ENCODE results near the gene ARSG.

Gene ARSG

DNA sequence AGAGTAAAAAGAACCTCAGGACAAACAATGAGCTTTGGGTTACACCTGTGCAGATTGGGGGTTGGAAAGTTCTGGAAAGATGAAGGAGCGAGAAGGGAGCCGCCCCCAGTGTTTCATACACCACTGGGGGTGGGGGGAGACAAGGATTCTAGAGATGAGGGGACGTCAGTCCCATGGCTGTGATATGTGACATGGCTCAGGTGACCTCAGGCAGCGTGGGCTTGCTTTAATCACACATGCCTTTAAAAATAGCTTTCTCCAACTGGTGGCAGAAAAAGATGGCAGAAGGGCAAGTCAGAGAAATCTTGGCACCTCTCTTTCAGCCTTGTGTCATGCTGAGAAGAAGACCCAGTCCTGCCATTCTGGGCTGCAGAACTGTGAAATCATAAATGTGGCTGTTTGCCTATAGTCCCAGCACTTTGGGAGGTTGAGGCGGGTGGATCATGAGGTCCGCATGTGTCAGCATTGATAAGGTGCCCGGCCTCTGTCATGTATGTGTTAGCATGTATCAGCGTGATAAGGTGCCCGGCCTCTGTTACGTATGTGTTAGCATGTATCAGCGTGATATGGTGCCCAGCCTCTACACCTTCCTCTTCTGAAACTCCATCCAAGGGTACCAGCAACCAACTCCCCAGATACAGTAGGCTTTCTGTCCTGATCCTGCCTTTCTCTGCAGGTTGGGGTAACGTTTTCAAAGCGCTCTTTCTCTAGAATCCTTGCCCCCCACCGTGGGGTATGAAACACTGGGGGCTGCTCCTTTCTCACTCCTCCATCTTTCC is 141.0 kb downstream of the ARSG start:
- DNase-seq, result no peak

DNA sequence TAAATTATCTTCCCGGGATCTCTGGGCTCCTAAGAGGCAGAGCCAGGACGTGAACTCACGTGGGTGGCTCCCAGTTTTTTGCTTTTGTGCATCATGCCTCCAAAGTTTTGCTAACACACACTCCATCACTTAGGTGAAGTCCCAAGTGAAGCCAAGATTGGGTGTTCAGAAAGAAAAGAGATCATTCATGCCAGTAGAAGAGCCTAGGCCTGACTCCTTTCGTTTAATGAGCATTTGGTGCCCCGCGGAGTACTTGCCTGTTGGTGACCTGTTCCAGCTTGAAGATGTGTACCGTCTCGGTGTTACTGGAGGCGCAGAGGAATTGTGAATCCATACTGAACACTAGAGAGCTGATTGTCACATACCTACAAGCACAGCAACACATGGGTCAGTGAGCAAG is 141.9 kb downstream of the ARSG start:
- no peak for DNase-seq

DNA sequence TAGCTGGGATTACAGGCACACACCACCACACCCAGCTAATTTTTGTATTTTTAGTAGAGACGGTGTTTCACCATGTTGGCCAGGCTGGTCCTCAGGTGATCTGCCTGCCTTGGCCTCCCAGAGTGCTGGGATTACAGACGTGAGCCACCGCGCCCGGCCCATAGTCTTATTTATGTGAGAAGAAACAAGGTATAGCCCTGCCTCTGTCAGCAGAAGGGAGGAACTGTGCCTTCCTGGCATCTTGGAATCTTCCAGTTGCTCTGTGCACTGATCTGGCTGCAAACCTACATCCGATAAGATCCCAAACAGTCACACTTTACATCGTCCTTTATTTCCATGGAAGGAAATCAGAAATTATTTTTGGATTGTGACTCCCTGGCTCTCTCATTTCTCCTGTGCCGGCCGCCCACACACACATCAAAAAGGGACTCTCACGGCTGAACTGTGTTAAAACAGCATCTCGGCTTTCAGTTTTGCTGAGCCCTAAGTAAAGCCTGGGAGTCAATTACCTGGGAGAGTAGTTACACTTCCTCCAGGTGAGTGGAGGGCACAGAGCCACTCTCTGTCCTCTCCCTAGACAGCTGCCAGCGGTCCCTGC is 142.7 kb downstream of the ARSG start:
- DNase-seq, result no peak

DNA sequence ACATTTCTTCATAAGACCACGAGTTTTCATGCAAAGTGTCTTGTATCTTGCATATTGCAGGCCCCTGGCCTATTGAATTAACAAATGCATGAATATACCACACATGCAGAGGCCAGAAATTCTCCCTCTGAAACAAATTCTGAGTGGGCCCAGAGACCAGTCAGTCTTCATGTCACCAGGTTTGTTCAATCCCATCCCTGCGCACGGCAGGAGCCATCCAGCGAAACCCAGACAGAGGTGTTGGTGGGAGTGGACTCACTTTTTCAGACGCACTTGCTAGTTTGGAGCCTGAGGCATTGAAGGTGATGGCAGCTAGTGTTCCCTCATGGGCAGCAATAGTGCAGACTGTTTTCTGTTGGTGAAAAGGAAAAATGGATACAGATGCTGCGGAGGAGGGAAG is 144.1 kb downstream of the ARSG start:
- DNase-seq, result no peak

DNA sequence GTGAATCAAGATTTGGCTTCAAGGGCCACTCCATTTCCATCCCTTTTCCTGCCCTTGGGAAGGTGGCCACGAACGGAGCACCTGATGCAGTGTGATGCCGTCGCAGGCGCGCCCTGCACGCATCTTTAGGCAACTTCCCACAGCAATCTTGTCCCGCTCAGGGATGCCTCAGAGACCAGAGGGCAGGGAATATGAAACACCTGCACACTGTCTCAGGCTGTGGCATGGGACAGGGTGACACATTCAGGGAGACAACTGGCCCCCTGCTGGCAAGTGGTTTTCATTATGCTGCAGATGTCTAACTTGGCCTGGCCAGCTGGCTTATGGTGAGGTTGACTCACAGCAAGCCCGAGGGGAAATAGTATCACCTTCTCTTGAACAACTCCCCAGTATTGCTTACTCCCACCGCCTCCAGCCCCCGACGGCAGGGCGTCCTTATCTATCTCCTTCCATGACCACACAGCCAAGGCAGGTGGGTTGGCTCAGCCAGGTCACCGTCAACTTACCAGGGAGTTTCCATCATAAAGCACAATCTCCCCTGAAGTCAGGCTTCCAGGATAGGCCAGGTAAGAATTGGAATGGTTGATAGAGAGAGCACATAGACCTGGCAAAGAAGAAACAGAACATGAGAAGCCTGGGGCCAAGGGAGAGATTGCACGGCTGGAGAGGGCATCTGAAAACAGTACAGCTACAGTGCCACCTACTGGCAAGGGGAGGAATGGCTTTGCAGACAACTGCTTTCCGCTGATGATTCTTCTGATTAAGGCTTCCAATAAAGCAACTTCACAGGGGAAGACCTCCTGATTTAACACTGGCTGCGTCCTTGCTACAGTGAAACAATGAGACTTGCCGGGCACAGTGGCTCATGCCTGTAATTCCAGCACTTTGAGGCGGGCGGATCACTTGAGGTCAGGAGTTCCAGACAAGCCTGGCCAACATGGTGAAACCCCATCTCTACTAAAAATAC is 144.9 kb downstream of the ARSG start:
- DNase-seq, result peak; percentile 83 to 89

DNA sequence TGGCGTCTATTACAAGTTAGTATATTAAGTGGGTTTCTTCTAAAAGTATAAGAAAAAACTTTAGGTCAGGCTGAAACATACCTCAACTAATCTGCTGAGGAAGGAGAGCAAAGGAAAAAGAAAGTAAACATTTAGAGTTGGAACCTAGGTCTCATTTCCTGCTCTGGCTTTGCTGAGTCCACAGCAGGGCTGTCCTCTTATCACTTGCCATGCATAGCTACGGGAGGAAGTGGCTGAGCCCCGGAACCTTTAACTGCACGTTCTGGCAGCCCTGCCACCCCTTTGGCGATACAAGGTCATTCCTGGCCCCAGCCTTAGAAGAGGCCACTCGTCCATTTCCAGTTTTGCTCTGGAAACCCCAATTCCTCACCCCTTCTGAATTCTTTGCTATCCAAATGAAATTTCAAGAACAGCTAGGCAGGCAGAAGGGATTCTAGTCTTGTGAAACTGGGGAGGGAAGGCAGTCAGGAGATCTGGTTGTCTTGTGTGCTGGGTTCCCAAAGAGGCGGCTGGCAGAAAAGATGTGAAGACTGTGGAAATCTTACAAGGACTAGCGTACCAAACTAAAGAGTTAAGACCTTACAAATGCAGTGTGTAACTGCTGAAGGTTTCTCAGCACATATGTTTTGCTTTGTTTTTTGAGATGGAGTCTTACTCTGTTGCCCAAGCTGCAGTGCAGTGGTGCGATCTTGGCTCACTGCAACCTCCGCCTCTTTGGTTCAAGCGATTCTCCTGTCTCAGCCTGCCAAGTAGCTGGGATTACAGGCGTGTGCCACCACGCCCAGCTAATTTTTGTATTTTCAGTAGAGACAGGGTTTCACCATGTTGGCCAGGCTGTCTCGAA is 146.9 kb downstream of the ARSG start:
- peak; percentile 50 to 71 for DNase-seq

DNA sequence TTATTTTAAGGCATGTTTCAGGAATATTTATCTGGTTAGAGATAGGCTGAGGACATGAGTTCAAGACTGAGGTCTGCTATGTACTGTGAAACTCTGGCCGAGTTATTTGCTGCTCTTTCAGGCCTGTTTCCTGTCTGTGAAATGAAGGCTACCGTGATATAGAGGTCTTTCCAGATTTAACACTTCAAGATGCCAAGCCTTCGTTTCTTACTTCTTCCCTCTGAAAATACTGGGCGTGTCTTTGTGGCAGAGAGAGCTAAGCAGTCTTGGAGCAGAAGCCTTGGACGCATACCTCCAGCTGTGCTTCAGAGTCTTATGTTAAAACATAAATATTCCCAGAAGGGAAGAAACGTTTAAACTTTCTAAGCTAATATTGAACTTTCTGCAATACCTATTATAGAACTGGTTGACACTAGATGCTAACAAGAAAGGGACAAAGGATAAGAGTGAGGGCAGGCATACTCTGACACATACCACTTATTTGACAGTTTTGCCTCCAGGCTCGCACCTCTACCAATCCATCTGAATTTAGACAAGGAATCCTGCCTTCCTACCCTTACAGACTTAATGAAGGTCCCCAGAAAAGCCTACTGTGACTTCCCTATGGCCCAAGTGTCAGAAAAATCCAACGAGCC is 148.5 kb downstream of the ARSG start:
- no peak for DNase-seq

DNA sequence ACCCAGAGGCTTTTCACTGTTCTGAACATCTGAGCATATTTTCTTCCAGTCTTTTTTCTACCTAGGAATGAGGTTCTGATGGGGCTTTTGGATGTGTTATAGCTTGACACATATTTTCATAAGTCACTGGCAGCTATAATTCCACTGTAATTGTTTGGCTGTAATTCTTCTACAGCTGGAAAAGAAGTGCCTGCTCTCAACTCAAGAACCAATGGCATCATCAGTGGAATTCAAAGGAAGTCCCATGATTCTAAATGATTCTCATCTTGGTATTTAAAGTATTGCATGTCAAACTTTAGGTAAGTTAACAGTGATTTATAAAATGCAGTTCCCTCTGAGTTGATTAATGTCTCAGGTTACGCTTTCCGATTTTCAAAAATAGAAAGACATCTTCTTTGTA is 149.2 kb downstream of the ARSG start:
- no peak for DNase-seq

DNA sequence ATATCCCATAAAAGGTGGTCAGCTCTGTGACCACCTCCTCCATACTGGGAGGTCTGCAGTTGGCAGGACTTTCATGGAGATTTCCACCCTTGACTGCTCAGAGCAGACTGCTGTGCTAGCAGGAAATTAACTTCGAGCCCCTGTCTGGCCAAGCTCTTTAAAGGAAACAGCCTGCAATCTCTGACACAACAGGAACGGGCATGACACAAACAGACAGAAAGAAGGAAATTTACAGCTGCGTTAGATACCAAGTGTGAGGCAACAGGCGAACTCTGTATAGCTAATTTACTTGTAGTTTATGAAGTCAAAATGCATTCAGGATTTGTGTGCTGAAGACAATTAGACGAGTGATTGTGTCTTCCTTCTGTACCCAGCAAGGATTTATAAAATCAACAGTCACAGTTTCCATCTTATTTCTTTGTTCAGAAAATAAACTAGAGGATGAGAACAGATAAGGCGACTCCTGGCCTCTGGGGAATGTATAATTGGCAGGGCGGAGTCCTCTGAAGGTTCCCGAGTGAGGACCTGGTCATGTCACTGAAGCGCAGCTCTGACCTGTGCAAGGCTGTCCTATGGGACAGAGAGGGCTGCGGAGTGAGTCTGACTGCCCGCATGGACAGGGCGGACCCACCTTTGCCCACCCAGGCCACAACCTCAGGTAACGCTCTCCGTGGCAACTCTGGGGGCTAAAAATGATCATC is 149.9 kb downstream of the ARSG start:
- no peak for DNase-seq

DNA sequence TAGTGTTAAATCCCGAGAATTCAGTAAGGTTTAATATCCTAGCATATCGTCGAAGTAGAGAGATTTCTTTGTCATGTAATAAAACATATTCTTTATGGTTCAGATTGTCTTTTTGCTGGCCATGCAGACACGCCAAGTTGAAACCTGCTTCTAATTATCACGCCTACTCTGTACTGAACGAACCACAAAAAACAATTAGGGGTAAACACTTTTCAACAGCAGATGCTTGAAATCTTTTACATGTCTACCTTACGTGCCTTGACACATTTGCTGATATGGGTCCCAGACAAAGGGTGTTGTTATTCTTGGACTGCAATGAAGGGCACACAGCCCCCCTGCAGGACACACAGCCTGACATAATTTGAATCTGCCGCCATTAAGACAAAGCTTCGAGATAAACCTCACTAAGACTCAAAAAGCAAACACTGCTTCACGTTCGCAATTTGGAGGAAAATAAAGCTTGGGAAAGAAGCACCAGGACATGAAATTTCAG is 152.7 kb downstream of the ARSG start:
- DNase-seq, result no peak

DNA sequence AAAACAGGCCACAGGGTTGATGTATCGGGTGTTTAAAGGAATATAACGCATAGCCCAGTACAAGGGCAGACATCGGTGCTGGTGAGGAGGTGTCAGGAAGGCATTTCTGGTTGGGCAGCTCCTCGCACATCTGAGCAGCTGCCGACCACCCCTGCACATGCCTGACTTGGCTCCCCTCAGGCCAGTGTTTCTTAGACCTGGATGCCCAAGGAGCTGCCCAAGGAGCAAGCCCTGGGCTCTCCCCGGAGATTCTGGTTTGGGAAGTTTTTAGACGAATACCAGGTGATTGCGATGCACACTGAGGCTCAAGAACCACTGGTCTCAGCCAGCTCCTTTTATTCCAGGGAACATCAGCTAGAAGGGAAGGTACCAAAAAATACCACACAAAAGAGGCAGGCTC is 154.4 kb downstream of the ARSG start:
- no peak for DNase-seq

DNA sequence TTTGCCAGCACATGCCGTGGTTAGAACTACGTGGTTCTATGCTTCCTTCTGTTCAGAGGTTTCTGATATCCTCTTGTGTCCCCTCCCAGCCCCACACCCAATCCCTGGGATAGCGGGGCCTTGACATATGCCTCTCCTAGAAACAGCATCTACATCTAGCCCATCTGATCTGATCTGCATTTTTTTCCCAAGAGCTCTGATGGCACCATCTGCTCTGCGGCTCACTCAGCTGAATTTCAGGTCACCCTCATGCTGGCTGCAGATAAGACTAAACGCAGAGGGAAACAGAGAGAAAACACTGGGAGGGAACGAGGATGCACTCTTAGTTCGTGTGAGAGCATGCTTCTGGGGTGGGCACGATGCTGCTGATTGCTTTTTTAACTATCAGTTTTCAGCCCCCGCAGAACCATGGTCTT is 155.3 kb downstream of the ARSG start:
- DNase-seq, result no peak

DNA sequence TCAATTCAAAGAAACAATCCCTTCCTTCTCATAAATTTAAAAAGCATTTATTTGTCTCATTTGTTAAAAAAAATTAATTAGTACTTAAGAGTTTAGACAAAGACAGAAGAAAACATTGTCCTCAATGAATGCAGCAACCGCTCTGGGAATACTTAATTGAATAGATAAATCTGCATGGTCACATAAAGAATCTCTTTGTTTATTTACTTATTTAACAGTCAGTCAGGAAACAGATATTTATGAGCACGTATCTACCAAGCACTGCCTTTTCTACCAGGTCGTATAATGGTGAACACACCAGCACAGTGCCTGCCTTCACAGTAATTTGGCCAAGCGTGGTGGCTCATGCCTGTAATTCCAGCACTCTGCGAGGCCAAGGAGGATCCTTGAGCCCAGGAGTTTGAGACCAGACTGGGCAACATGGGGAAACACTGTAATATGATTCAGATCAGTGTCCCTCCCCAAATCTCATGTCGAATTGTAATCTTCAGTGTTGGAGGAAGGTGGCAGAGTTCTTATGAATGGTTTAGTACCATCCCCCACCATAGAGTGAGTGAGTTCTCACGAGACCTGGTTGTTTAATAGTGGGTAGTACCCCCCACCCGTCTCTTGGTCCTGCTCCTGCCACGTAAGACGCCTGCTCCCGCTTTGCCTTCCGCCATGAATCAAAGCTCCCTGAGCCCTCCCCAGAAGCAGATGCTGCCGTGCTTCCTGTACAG is 157.9 kb downstream of the ARSG start:
- no peak for DNase-seq

DNA sequence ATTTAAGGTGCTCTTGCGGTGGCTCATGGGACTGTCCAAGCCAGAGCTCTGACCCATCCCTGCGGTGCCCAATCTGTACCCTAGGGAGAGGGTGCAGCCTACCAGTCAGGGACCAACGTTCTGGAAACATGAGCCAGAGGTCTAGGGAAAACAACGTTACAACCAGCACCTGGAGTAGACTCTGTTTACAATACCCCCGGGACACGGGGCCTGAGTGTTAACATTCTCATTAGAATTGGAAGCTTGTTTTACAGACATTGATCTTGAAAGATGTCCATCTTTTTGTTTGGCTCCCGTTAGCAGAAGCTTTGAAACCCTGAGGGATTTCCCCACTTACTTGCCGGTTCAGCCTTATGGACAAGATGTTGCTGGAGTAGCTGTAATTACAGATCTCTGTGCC is 159.1 kb downstream of the ARSG start:
- DNase-seq, result no peak

DNA sequence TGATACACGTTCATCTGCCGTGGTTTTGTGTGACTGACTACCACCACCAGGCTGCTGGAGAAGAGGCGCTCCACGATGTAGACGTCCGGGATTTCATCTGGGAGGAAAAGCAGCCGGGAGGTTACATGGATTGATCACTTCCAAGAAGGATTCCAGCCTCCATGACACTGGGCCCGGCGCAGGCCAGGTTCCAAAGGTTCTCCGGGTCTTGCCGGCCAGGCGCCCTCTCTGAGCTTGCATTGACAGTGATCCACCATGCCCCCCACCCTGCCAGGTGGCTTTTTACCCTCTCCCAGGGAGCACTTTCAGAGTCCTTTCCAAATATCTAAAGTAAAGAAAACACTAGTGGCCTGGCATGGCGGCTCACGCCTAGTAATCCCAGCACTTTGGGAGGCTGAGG is 159.5 kb downstream of the ARSG start:
- DNase-seq, result no peak

DNA sequence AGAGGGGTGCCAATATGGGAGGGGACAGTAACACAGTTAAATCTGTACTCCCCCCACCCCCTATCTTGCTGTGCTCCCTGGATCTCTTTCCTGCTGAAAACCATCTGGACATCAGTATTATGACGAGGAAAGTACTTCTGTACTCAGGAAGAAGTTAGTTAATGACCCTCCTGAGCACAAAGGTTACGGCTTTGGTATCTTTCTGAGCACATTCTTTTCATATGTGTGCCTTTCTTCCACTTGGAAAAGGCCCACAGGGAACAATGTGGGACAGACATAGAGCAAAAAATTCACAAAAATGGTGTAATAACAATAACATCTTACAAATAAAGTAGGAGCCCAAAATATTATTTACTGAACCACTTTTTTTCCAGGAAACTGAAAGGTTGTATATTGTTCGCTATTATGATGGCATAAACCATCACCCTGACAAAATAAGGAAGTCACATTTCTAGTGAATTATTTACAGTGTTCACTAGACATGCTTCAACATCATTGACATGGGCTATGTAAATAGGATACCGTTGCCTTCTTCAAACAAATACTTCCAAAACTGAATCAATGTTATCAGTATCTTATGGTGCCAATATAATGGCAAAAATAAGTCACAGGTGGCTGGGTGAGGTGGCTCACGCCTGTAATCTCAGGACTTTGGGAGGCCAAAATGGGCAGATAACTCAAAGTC is 160.5 kb downstream of the ARSG start:
- DNase-seq, result no peak

DNA sequence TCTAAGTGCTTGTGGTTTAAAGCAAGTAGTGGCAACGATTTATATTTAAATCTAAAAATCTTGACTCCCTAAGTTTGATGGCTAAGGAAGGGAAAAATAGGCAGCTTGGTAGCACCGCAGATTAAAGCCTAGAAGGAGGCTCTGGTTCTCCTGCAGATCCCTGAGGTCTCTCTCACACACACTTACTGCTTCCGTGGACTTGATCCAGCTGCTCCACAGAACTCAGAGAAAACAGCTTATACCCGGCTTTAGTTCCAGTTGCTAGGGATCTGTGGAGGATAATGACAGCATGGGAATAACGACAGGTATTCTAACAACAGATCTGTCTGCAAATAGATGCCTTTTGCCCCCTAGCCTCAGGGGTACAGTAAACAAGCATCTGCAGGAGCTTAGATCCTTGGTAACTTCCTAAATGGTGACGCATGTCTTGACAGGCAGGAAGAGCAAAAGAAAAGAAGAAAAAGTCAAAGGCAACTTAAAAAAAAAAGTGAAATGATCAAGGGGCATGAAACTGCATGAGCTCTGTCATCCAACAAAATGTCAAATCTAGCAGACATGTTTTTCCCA is 161.5 kb downstream of the ARSG start:
- no peak for DNase-seq

DNA sequence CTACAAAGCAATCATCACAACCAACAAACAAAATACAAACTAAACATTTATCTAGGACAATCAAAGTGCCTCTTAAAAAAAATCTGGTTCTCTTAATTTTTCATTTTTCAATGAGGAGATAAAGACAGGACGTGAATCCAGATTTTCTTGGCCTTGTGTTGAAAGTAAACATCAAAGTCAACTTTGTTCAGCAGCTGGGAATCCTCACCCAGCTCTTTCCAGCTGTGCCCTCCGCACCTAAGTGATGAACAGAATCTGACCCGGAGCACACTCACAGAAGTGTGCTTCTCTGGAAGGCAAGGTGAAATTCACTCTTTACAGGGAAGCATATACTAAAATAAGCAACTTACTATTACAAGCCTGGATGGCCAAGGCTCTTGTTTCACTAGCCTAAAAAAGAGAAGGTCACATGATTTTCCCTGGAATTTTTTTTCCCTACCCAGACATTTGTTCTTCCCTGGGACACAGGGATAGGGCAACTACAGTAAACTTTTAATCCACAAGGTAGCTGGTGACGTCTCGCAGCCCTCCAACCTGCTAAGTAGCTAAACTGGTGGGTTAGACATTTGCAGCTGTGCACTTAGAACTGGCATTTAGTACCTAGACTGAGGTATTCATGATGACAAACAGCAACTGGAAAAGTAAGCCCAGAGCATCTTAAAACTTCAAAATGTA is 162.8 kb downstream of the ARSG start:
- DNase-seq, result no peak

DNA sequence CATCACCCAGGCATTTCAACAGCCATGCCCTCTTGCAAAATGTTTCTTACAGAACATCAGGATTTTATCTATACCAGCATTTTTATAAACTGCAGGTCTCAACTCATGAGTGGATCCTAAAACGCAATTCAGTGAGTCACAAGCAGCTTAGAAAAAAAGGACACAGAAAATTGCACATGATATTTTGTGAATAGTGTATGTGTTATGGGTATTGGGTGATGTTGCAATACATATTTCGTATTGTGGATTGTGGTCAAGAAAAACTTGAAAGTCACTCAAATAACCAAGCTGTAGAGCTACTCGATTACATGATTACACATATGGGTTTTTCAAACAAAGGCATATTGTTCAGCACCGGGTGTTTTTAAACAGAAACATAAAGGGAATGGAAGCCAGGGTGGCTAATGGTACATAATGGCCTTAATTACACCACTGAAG is 164.6 kb downstream of the ARSG start:
- DNase-seq, result no peak
